Fibroblast of the aortic adventitia (primary cell): Measurements from ENCODE around the gene RCC2. TPM values are rescaled to one million over a fixed set of nuclear protein-coding genes. Genes with fewer than 3 reads are reported as not detected.
"Not testable (repeated sequence)": the region's sequence is repeated elsewhere in the genome, so short reads cannot be mapped to it uniquely, and the experiment has no call there.

ENCODE experiments used
- DNase-seq: peaks from one replicate; pipeline ENCODE4 v3.0.0-alpha.2; 2010; ENCODE audit warnings: low read depth
- H3K4me3 ChIP-seq: 2 replicates; pipeline ENCODE4 v1.5.1; 2011; ENCODE audit warnings: low read depth, mild to moderate bottlenecking, control low read depth, low read length, moderate library complexity
- CTCF ChIP-seq: IDR thresholded peaks from 2 replicates; pipeline ENCODE4 v1.5.1; 2011; ENCODE audit warnings: mild to moderate bottlenecking, low read length, control low read depth, inconsistent platforms; ENCODE audit not compliant: insufficient read depth
- total RNA-seq: library from RNA; depleted of rRNA; stranded (reverse); fragments of >200 nt; gene quantifications from 2 replicates; pipeline ENCODE4 v1.2.3, GENCODE V29; 2012; ENCODE audit warnings: low replicate concordance

The RCC2 gene
- total RNA-seq, 1 donor = 46.0 TPM

DNA sequence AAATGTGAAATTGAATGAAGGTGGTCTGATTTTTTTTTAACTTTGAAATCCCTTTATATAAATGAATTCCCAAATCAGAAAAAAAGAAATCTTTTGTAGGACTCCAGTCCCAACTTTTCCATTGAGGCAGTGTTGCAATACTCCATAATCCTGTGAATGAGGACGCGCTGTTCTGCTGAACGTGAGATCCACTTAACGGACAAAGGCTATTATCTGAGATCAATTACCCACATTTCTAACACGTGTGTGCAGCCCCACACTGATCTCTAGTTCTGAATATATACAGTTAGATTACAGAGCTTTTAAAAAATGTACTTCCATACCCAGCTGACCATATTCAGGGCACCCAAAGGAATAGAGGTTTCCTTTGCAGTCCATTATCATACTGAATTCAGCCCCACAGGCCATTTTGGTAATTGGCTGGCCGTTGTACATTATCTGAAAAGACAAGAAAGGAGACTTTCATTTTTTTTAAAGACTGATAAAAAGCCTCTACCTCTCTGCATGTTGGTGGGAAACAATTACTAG, 19.0 kb downstream of the RCC2 start:
- no peak overlapping the region for H3K4me3 ChIP-seq
- DNase-seq = no peak

DNA sequence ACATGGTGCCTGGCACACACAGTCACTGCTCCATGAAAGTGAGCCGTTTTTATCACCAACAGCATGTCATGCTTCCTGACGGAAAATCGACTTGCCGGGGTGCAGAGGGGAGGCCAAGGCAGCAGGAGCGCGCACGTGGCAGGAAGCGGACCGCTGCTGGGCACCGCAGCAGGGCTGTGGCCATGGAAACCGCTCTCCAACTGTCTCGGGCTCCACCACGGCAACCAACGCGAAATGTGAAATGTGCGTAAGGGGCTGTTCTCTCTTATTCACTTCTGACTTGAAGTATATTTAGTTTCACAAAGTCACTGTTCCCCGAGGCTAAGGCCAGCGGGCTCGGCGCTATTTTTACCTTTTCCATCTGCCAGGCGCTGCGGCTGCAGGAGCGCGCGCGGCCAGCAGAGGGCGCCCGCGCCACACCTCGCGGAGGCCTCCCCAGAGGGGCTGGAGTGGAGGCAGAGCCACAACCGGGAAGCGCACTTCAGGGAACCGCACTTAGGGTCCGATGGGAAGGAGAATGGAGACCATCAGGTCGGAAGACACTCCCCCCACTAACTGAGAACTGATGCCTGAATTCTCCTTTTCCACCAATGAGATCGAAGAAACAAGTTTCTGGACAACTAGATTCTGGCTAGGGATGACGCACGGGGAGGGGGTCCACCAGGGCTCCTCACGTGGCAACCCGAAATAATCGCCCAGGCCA, 19.7 kb downstream of the RCC2 start:
- no peak overlapping the region for H3K4me3 ChIP-seq
- peak; percentile 45 for DNase-seq
- TF ChIP-seq CTCF = peak; percentile 84

More for the DNA sequence above, 19.0 kb downstream of the RCC2 start:
- no peak for TF ChIP-seq CTCF

DNA sequence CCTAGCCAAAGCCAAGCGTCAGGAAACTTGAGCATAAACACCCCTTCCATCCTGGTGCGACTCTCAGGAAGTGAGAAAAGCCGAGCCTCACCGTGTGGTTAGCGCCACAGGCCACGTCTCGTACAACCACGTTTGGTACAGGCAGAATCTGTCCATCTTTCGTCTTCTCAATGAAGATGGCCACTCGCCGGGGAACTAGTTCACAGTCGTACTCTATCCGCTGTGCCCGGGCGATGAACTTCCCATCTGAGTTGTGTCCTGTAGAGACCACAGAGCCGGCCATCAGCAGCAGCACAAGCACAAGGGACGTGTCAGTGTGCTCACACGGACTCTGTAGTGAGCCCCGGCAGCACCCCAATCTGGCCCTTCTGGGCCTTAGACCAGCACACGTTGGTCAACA, 23.1 kb downstream of the RCC2 start:
- DNase-seq = no peak
- no peak overlapping the region for H3K4me3 ChIP-seq
- no peak for TF ChIP-seq CTCF

- DNase-seq = no peak
- TF ChIP-seq CTCF = no peak
- no peak overlapping the region for H3K4me3 ChIP-seq
Measured at GRCh38 chr1:17414022-17414421, 25.5 kb downstream of the RCC2 start.

- DNase-seq = no peak
- no peak overlapping the region for H3K4me3 ChIP-seq
- TF ChIP-seq CTCF = no peak
Measured at GRCh38 chr1:17412093-17412870, 27.2 kb downstream of the RCC2 start.

DNA sequence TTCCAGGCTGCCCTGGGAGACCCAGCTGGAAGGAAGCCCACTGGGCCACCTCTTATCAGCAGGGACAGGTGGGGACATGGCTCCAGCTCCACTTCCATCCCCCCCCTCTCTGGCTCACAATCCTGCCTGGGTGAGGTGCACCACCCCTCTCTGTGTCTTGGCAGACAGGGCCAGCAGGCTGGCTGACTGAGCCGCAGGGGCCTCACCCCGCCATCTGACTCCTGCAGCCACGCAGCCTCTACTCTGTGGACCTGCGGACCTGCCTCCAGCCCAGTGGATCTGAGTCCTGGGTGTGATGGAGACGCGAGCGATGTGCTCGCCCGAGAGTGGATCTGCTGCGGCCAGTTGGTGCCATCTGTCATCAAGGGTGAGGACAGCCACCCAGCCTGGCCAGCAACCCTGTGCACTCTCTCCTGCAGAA, 30.1 kb downstream of the RCC2 start:
- H3K4me3 ChIP-seq = no peak overlapping the region
- TF ChIP-seq CTCF = no peak
- DNase-seq = no peak

DNA sequence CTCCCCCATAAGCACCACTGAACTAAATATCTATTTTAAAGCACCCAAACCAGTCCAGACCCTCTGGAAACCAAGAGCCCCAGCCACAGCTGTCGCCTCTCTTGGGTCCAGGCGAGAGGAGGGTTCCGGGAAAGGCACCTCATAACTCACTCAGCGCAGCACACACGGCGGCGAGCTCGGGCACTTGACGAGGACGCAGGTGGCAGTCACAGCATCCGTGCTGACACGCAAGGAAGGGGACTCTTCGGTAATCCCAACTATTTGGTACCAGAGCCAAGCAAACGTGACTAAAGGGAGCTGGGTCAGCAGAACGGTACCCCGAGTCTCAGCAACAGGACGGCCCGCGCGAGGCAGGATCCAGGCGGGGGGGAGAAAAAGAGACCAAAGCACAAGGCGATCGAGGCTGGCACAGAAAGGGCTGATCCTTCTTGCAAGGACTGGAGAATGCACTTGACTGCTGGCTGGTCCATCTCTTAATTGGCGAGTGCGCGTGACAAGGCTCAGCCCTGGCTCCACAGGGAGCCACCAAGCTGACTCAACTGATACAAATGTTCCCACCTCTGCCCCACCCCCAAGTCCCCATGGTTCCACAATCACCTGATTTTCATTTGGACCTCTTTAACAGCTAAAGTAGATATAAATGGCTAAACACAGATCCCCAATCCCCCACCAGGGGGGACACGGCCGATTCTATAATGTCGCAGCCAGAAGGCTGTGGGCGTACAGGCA, 31.5 kb downstream of the RCC2 start:
- H3K4me3 ChIP-seq, DNase-seq: not testable (repeated sequence)

- not testable (repeated sequence) for H3K4me3 ChIP-seq, DNase-seq
Measured at GRCh38 chr1:17406760-17407475, 32.6 kb downstream of the RCC2 start.
